IMR-90 (cell line): Measurements from ENCODE around the gene LCN2. TPM values are rescaled to one million over a fixed set of nuclear protein-coding genes. Genes with fewer than 3 reads are reported as not detected.

Experiments used
- ATAC-seq: fragments of 200-7000 bp; cut with Tn5 transposase; 2 replicates; pipeline ENCODE4 v1.9.1; 2020; ENCODE audit warnings: low read depth, mild to moderate bottlenecking, moderate library complexity
- BruUV-seq: library from RNA; stranded (reverse); fragments of 400-500 nt; replicated peaks from 2 replicates; lab custom pipeline; 2021; lab: Mats Ljungman, UMichigan
- CTCF ChIA-PET: fragments of 300-600 bp; formaldehyde crosslinking; extraction: SDS; loops from one replicate; lab custom pipeline; 2021; ENCODE audit warnings: antibody characterized with exemption; lab: Yijun Ruan, JAX
- POLR2A ChIA-PET: fragments of 300-600 bp; sonication (Branson Sonifier 250); formaldehyde crosslinking; loops from one replicate; lab custom pipeline; 2022; ENCODE audit warnings: antibody characterized with exemption; ENCODE audit not compliant: unreplicated experiment; lab: Charles Lee
- DNase-seq: peaks from one replicate; pipeline ENCODE4 v3.0.0; 2013
- H2AFZ ChIP-seq: replicated peaks from 2 replicates; pipeline ENCODE3; 2013; ENCODE audit warnings: low read length, mild to moderate bottlenecking; ENCODE audit not compliant: poor library complexity
- H2AK5ac ChIP-seq: 2 replicates; pipeline ENCODE4 v1.6.1; 2013; ENCODE audit warnings: low read depth, low read length, inconsistent platforms
- H2AK9ac ChIP-seq: replicated peaks from 2 replicates; pipeline ENCODE3; 2013; ENCODE audit warnings: mild to moderate bottlenecking, low read depth, low read length, moderate library complexity; ENCODE audit not compliant: poor library complexity
- H2BK120ac ChIP-seq: 2 replicates; pipeline ENCODE4 v1.6.1; 2013; ENCODE audit warnings: low read depth, low read length, inconsistent platforms
- H2BK15ac ChIP-seq: 3 replicates; pipeline ENCODE4 v1.6.1; 2013; ENCODE audit warnings: low read depth, low read length, inconsistent platforms
- H2BK20ac ChIP-seq: 2 replicates; pipeline ENCODE4 v1.6.1; 2013; ENCODE audit warnings: low read depth, mild to moderate bottlenecking, inconsistent platforms, low read length, moderate library complexity
- H2BK5ac ChIP-seq: 2 replicates; pipeline ENCODE4 v1.6.1; 2013; ENCODE audit warnings: mild to moderate bottlenecking, low read depth, low read length, inconsistent platforms; ENCODE audit not compliant: poor library complexity, severe bottlenecking
- H3K14ac ChIP-seq: replicated peaks from 2 replicates; pipeline ENCODE4 v1.6.1; 2013; ENCODE audit warnings: low read depth, low read length, inconsistent platforms
- H3K18ac ChIP-seq: 2 replicates; pipeline ENCODE4 v1.6.1; 2013; ENCODE audit warnings: low read depth, low read length, control low read depth
- H3K23ac ChIP-seq: 2 replicates; pipeline ENCODE4 v1.6.1; 2013; ENCODE audit warnings: low read depth, low read length, inconsistent platforms
- H3K27ac ChIP-seq: 2 replicates; pipeline ENCODE4 v1.5.1; 2013; ENCODE audit warnings: mild to moderate bottlenecking, control low read depth, low read length; ENCODE audit not compliant: insufficient read depth
- H3K27me3 ChIP-seq: 2 replicates; pipeline ENCODE4 v1.6.1; 2013; ENCODE audit warnings: low read length; ENCODE audit not compliant: control insufficient read depth, insufficient read depth
- H3K36me3 ChIP-seq: 2 replicates; pipeline ENCODE4 v1.6.1; 2013; ENCODE audit warnings: low read length, mixed read lengths; ENCODE audit not compliant: control insufficient read depth, insufficient read depth
- H3K4ac ChIP-seq: 2 replicates; pipeline ENCODE4 v1.6.1; 2013; ENCODE audit warnings: low read depth, low read length, inconsistent platforms
- H3K4me1 ChIP-seq: 2 replicates; pipeline ENCODE4 v1.6.1; 2013; ENCODE audit warnings: low read length, mixed read lengths; ENCODE audit not compliant: control insufficient read depth, insufficient read depth
- H3K4me2 ChIP-seq: 2 replicates; pipeline ENCODE4 v1.6.1; 2013; ENCODE audit warnings: low read depth, mild to moderate bottlenecking, control low read depth, low read length, moderate library complexity
- H3K4me3 ChIP-seq: 2 replicates; pipeline ENCODE4 v1.5.1; 2013; ENCODE audit warnings: low read depth, mild to moderate bottlenecking, control low read depth, low read length, moderate library complexity; ENCODE audit not compliant: insufficient read depth
- H3K56ac ChIP-seq: 2 replicates; pipeline ENCODE4 v1.6.1; 2013; ENCODE audit warnings: low read length, inconsistent platforms; ENCODE audit not compliant: insufficient read depth; ENCODE audit errors: extremely low read depth
- H3K79me1 ChIP-seq, 2 experiments: 2 replicates each; pipeline ENCODE4 v1.6.1; 2013; ENCODE audit warnings: low read length in 2 of 2, inconsistent platforms in 1 of 2, low read depth in 1 of 2
- H3K9ac ChIP-seq: 2 replicates; pipeline ENCODE4 v1.6.1; 2013; ENCODE audit warnings: low read depth, low read length, control low read depth
- H3K9me1 ChIP-seq: 2 replicates; pipeline ENCODE4 v1.6.1; 2013; ENCODE audit warnings: low read length, inconsistent platforms; ENCODE audit not compliant: insufficient read depth
- H3K9me3 ChIP-seq: 2 replicates; pipeline ENCODE4 v1.6.1; 2013; ENCODE audit warnings: low read length; ENCODE audit not compliant: control insufficient read depth, insufficient read depth
- H4K20me1 ChIP-seq: 2 replicates; pipeline ENCODE4 v1.6.1; 2013; ENCODE audit warnings: low read length, inconsistent platforms; ENCODE audit not compliant: insufficient read depth
- H4K5ac ChIP-seq: 2 replicates; pipeline ENCODE4 v1.6.1; 2013; ENCODE audit warnings: mild to moderate bottlenecking, low read depth, low read length, control low read depth
- H4K8ac ChIP-seq, 2 experiments: 2 replicates each; pipeline ENCODE4 v1.6.1; 2013; ENCODE audit warnings: low read depth in 2 of 2, low read length in 2 of 2, control low read depth in 1 of 2, inconsistent platforms in 1 of 2
- H4K91ac ChIP-seq: 2 replicates; pipeline ENCODE4 v1.6.1; 2013; ENCODE audit warnings: low read depth, low read length, inconsistent platforms; ENCODE audit not compliant: insufficient read depth
- BHLHE40 ChIP-seq: fragments of 150-350 bp; IDR thresholded peaks from 2 replicates; pipeline ENCODE4 v1.6.1; 2016; ENCODE audit warnings: mild to moderate bottlenecking, low read depth, low read length
- CEBPB ChIP-seq: IDR thresholded peaks from 2 replicates; pipeline ENCODE4 v1.6.1; 2012; ENCODE audit warnings: low read depth, low read length, improper control_type of control experiment
- CHD1 ChIP-seq: IDR thresholded peaks from 2 replicates; pipeline ENCODE4 v1.6.1; 2012; ENCODE audit warnings: low read depth, low read length, improper control_type of control experiment
- FOS ChIP-seq: fragments of 150-350 bp; IDR thresholded peaks from 2 replicates; pipeline ENCODE4 v1.6.1; 2016; ENCODE audit warnings: low read depth, low read length
- MAFK ChIP-seq: IDR thresholded peaks from 2 replicates; pipeline ENCODE4 v1.6.1; 2012; ENCODE audit warnings: low read depth, low read length, improper control_type of control experiment
- MAZ ChIP-seq: IDR thresholded peaks from 2 replicates; pipeline ENCODE4 v1.6.1; 2012; ENCODE audit warnings: low read depth, mild to moderate bottlenecking, low read length, improper control_type of control experiment, moderate library complexity, borderline replicate concordance
- RFX5 ChIP-seq: IDR thresholded peaks from 2 replicates; pipeline ENCODE4 v1.8.0; 2012; ENCODE audit warnings: low read depth, mild to moderate bottlenecking, low read length, moderate library complexity
- WGBS, 2 experiments: methylation state at CpG; one replicate each; pipeline versions ENCODE4 v1.1.5 to v1.1.7; 2013; ENCODE audit warnings: missing lambda C conversion rate in 2 of 2; ENCODE audit not compliant: insufficient read length in 1 of 2; ENCODE audit errors: extremely low coverage in 2 of 2; 5-methylcytosine and 5-hydroxymethylcytosine counted together
- dilution Hi-C: fragments of 300-500 bp; cut with HindIII; formaldehyde crosslinking; loops from one replicate; pipeline ENCODE4 v1.14.3; 2018; ENCODE audit warnings: low sequenced_read_pairs; ENCODE audit not compliant: unreplicated experiment
- in situ Hi-C: fragments of 300-500 bp; cut with MboI; formaldehyde crosslinking; loops from 3 replicates; pipeline ENCODE4 v1.14.3; 2019; ENCODE audit warnings: low sequenced_read_pairs, inconsistent platforms, mixed read lengths
- intact Hi-C: fragments of 100-400 bp; cut with micrococcal nuclease; formaldehyde crosslinking; loops from 2 replicates; pipeline ENCODE4 v1.10.0; 2022
- polyA plus RNA-seq, 3 experiments: library from polyadenylated mRNA; depleted of rRNA; stranded (reverse); fragments of >200 nt; gene quantifications; 2 replicates each; pipeline ENCODE4 v1.2.3, GENCODE V29; 2012; ENCODE audit warnings: low replicate concordance in 1 of 3
- total RNA-seq: library from RNA; depleted of rRNA; stranded (reverse); fragments of >200 nt; gene quantifications from 2 replicates; pipeline ENCODE4 v1.2.3, GENCODE V29; 2012
- TF ChIP-seq, protein P1 (sequence below): fragments of 150-350 bp; IDR thresholded peaks from 2 replicates; pipeline ENCODE4 v1.6.1; 2016; ENCODE audit warnings: low read depth, mild to moderate bottlenecking, low read length, moderate library complexity, borderline replicate concordance
- TF ChIP-seq, protein P2 (sequence below): conservative IDR thresholded peaks from 2 replicates; pipeline ENCODE4 v1.5.1; 2012; ENCODE audit warnings: mild to moderate bottlenecking, low read depth, low read length, improper control_type of control experiment

LCN2 gene
- total and polyA plus RNA-seq, 2 of the 4 experiments (the other 2 are of a cell fraction) = not detected

DNA sequence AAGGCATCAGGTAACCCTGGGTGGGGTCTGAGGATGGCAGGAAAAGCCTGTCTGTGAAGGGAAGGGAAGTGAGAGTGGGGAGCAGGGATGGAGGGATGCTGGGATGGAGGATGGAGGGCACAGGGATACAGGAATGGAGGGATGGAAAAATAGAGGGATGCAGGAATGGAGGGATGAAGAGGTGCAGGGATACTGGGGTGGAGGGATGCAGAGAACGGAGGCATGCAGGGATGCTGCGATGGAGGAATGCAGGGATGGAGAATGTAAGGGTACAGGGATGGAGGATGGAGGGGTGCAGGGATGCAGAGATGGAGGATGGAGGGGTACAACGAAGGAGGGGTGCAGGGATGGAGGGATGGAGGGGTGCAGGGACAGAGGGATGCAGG, 30.8 kb upstream of the LCN2 start:
- dilution Hi-C loops = no loop called here
- DNase-seq (no peak), ATAC-seq (no peak)
- Histone ChIP-seq H3K27ac (no peak overlapping the region), H3K4me2 (no peak overlapping the region), H3K27me3 (no peaks in the 10 kb centered on the region), H2BK120ac (no peak overlapping the region), H3K9me1 (no peaks in the 10 kb centered on the region), H3K4ac (no peak overlapping the region), H2BK15ac (no peak overlapping the region), H4K8ac (no peak overlapping the region), H2AK9ac (peak overlapping the region; percentile 1), H3K36me3 (peaks cover 27% of the 10 kb centered on the region; the same call in 1 of the 2 replicates), H3K4me1 (no peaks in the 10 kb centered on the region), H2AFZ (peak overlapping the region; percentile 96), H2BK5ac (no peak overlapping the region), H3K79me1 (no peaks in the 10 kb centered on the region), H3K18ac (no peak overlapping the region), H4K5ac (no peak overlapping the region), H3K14ac (no peak overlapping the region), H3K23ac (no peak overlapping the region), H4K91ac (no peak overlapping the region), H3K9me3 (no peaks in the 10 kb centered on the region), H2AK5ac (no peak overlapping the region), H3K56ac (no peak overlapping the region), H4K20me1 (no peaks in the 10 kb centered on the region), H3K9ac (no peak overlapping the region), H2BK20ac (no peak overlapping the region), H3K4me3 (no peak overlapping the region)
- BruUV-seq = no TSS peak
- whole genome bisulfite sequencing, 2 experiments = 68% methylated on average over 2 of the region's 3 CpGs; no CpG with 5 or more reads in 1 of the 2 experiments
- intact Hi-C loops = loop anchor here (5.0 kb wide), 1 partner anchor 376 kb away; no protein-coding TSS in a partner anchor
- TF ChIP-seq, protein P1, sequence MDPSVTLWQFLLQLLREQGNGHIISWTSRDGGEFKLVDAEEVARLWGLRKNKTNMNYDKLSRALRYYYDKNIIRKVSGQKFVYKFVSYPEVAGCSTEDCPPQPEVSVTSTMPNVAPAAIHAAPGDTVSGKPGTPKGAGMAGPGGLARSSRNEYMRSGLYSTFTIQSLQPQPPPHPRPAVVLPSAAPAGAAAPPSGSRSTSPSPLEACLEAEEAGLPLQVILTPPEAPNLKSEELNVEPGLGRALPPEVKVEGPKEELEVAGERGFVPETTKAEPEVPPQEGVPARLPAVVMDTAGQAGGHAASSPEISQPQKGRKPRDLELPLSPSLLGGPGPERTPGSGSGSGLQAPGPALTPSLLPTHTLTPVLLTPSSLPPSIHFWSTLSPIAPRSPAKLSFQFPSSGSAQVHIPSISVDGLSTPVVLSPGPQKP = no peak
- no peak for TF ChIP-seq MAZ
- TF ChIP-seq CHD1 = no peak
- TF ChIP-seq RFX5 = no peak
- no peak for TF ChIP-seq BHLHE40
- TF ChIP-seq, protein P2, sequence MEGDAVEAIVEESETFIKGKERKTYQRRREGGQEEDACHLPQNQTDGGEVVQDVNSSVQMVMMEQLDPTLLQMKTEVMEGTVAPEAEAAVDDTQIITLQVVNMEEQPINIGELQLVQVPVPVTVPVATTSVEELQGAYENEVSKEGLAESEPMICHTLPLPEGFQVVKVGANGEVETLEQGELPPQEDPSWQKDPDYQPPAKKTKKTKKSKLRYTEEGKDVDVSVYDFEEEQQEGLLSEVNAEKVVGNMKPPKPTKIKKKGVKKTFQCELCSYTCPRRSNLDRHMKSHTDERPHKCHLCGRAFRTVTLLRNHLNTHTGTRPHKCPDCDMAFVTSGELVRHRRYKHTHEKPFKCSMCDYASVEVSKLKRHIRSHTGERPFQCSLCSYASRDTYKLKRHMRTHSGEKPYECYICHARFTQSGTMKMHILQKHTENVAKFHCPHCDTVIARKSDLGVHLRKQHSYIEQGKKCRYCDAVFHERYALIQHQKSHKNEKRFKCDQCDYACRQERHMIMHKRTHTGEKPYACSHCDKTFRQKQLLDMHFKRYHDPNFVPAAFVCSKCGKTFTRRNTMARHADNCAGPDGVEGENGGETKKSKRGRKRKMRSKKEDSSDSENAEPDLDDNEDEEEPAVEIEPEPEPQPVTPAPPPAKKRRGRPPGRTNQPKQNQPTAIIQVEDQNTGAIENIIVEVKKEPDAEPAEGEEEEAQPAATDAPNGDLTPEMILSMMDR = no peak
- no peak for TF ChIP-seq MAFK
- no peak for TF ChIP-seq FOS
- no peak for TF ChIP-seq CEBPB
- in situ Hi-C loops = no loop called here
- CTCF ChIA-PET = interaction anchor here (0.8 to 2.0 kb wide), 9 partner anchors 8 to 192 kb away, joined by 3 to 16 read pairs (median 5); partner anchors contain the start of gene PTGES2
- POLR2A ChIA-PET = no interaction called here
